ENCODE data around the gene SLC16A13. TPM values are rescaled to one million over a fixed set of nuclear protein-coding genes. Genes with fewer than 3 reads are reported as not detected.
"Not testable (repeated sequence)": the region's sequence is repeated elsewhere in the genome, so short reads cannot be mapped to it uniquely, and the experiment has no call there.

SLC16A13 gene
- total and polyA plus RNA-seq, 2 donors (not counting 1 experiment from before 2014, with no cell fraction given), result 7.4 to 21.9 TPM

- intact Hi-C loops (cut with micrococcal nuclease), result loop anchor here (2.0 to 10.0 kb wide), 4 partner anchors 135 to 640 kb away; partner anchors contain the start of genes MPDU1, TP53 and WRAP53
Observed at GRCh38 chr17:7047566-7047965, 11.8 kb downstream of the SLC16A13 start.

GRCh38 chr17:7048968-7049367 lies 13.2 kb downstream of the SLC16A13 start:
- no peak for DNase-seq
- no peak overlapping the region for H3K27ac ChIP-seq (ENCODE audit: low read length in 2 of 2)
- Mint-ChIP-seq H3K27me3 (peaks cover 3% of the 10 kb centered on the region), H3K27ac (peak overlapping the region; percentile 0), H3K9me3 (ENCODE audit: insufficient read depth) (no peaks in the 10 kb centered on the region), H3K4me3 (peak overlapping the region; percentile 17), H3K4me1 (peaks cover 20% of the 10 kb centered on the region)
- no peak overlapping the region for H3K4me2 ChIP-seq (replicated peaks; ENCODE audit: low read depth, low read length, poor library complexity, severe bottlenecking)
- H2AFZ ChIP-seq (ENCODE audit: insufficient read depth, low read depth, low read length, poor library complexity, severe bottlenecking), result no peak overlapping the region
- H3K36me3 ChIP-seq (replicated peaks in 1 of 2; ENCODE audit: control extremely low read depth in 1 of 2, control insufficient read depth in 1 of 2, extremely low read depth in 1 of 2, insufficient read depth in 2 of 2, low read length in 1 of 2), result no peaks in the 10 kb centered on the region
- no peaks in the 10 kb centered on the region for H4K20me1 ChIP-seq (ENCODE audit: control insufficient read depth, insufficient read depth, low read length, poor library complexity, severe bottlenecking)
- no peak overlapping the region for H3K9ac ChIP-seq (ENCODE audit: low read length)
- H3K79me2 ChIP-seq (ENCODE audit: control insufficient read depth, insufficient read depth, low read length), result no peaks in the 10 kb centered on the region
- TF ChIP-seq, protein P1, sequence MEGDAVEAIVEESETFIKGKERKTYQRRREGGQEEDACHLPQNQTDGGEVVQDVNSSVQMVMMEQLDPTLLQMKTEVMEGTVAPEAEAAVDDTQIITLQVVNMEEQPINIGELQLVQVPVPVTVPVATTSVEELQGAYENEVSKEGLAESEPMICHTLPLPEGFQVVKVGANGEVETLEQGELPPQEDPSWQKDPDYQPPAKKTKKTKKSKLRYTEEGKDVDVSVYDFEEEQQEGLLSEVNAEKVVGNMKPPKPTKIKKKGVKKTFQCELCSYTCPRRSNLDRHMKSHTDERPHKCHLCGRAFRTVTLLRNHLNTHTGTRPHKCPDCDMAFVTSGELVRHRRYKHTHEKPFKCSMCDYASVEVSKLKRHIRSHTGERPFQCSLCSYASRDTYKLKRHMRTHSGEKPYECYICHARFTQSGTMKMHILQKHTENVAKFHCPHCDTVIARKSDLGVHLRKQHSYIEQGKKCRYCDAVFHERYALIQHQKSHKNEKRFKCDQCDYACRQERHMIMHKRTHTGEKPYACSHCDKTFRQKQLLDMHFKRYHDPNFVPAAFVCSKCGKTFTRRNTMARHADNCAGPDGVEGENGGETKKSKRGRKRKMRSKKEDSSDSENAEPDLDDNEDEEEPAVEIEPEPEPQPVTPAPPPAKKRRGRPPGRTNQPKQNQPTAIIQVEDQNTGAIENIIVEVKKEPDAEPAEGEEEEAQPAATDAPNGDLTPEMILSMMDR (IDR thresholded peaks at IDR 0.05), result no peak
- TF ChIP-seq EZH2 (IDR thresholded peaks at IDR 0.05; ENCODE audit: borderline replicate concordance, insufficient read depth, low read depth, low read length, poor library complexity, severe bottlenecking), result no peak
- WGBS (ENCODE audit: insufficient coverage), result 100% methylated on average over 1 of the region's 6 CpGs
- no peaks in the 10 kb centered on the region for H3K27me3 ChIP-seq (replicated peaks in 1 of 4; ENCODE audit: control extremely low read depth in 1 of 4, control insufficient read depth in 3 of 4, insufficient read depth in 4 of 4, low read length in 3 of 4)
- ChIA-PET POLR2A (no interaction called here), CTCF (interaction anchor here (0.6 to 14.5 kb wide), 5 partner anchors 27 to 135 kb away, joined by 3 to 584 read pairs (median 20); partner anchors contain the start of gene BCL6B)
- intact Hi-C loops (cut with micrococcal nuclease), result loop anchor here (5.0 to 10.0 kb wide), 2 partner anchors 536 to 638 kb away; partner anchors contain the start of genes MPDU1, TP53 and WRAP53
- peaks cover 14 to 28% of the 10 kb centered on the region in 2 donors for H3K4me1 ChIP-seq (ENCODE audit: control insufficient read depth in 2 of 2, insufficient read depth in 2 of 2, low read length in 2 of 2)
- H3K9me3 ChIP-seq (ENCODE audit: control extremely low read depth in 1 of 3, control insufficient read depth in 2 of 3, insufficient read depth in 1 of 3, low read length in 2 of 3), result no peaks in the 10 kb centered on the region
- no peak for ATAC-seq (ENCODE audit: low read depth)
- H3K4me3 ChIP-seq (ENCODE audit: control extremely low read depth in 1 of 5, extremely low read depth in 1 of 5, insufficient read depth in 1 of 5, low read depth in 2 of 5, low read length in 4 of 5), result no peak overlapping the region

More at GRCh38 chr17:7047566-7047965, 11.8 kb downstream of the SLC16A13 start:
- Histone ChIP-seq H3K4me1 (ENCODE audit: control insufficient read depth in 2 of 2, insufficient read depth in 2 of 2, low read length in 2 of 2) (peaks cover 28 to 42% of the 10 kb centered on the region in 2 donors), H2AFZ (ENCODE audit: insufficient read depth, low read depth, low read length, poor library complexity, severe bottlenecking) (no peak overlapping the region), H3K27me3 (replicated peaks in 1 of 4; ENCODE audit: control extremely low read depth in 1 of 4, control insufficient read depth in 3 of 4, insufficient read depth in 4 of 4, low read length in 3 of 4) (peaks cover 0 to 4% (median 0%) of the 10 kb centered on the region in 4 experiments), H3K36me3 (replicated peaks in 1 of 2; ENCODE audit: control extremely low read depth in 1 of 2, control insufficient read depth in 1 of 2, extremely low read depth in 1 of 2, insufficient read depth in 2 of 2, low read length in 1 of 2) (no peaks in the 10 kb centered on the region), H3K79me2 (ENCODE audit: control insufficient read depth, insufficient read depth, low read length) (no peaks in the 10 kb centered on the region), H3K27ac (ENCODE audit: low read length in 2 of 2) (peak overlapping the region in 1 of 2 donors; percentile 61), H3K9ac (ENCODE audit: low read length) (no peak overlapping the region), H4K20me1 (ENCODE audit: control insufficient read depth, insufficient read depth, low read length, poor library complexity, severe bottlenecking) (no peaks in the 10 kb centered on the region), H3K4me2 (replicated peaks; ENCODE audit: low read depth, low read length, poor library complexity, severe bottlenecking) (no peak overlapping the region), H3K9me3 (ENCODE audit: control extremely low read depth in 1 of 3, control insufficient read depth in 2 of 3, insufficient read depth in 1 of 3, low read length in 2 of 3) (peaks cover 0 to 8% (median 0%) of the 10 kb centered on the region in 3 donors), H3K4me3 (ENCODE audit: control extremely low read depth in 1 of 5, extremely low read depth in 1 of 5, insufficient read depth in 1 of 5, low read depth in 2 of 5, low read length in 4 of 5) (no peak overlapping the region)
- POLR2A ChIA-PET, result interaction anchor here (0.9 to 1.0 kb wide), 2 partner anchors 12 to 282 kb away, joined by 3 read pairs; partner anchors contain the start of gene SLC16A13
- Mint-ChIP-seq H3K9me3 (ENCODE audit: insufficient read depth) (no peaks in the 10 kb centered on the region), H3K27me3 (peaks cover 3% of the 10 kb centered on the region), H3K4me3 (peak overlapping the region; percentile 51), H3K4me1 (peaks cover 28% of the 10 kb centered on the region), H3K27ac (no peak overlapping the region)
- CTCF ChIA-PET, result interaction anchor here (0.9 to 14.5 kb wide), 7 partner anchors 26 to 249 kb away, joined by 3 to 584 read pairs (median 3); partner anchors contain the start of gene BCL6B
- TF ChIP-seq, protein P1 (IDR thresholded peaks at IDR 0.05), result no peak
- TF ChIP-seq EZH2 (IDR thresholded peaks at IDR 0.05; ENCODE audit: borderline replicate concordance, insufficient read depth, low read depth, low read length, poor library complexity, severe bottlenecking), result no peak
- no peak for ATAC-seq (ENCODE audit: low read depth)
- DNase-seq, result no peak
- 100% methylated on average over 2 of the region's 6 CpGs for WGBS (ENCODE audit: insufficient coverage)

DNA sequence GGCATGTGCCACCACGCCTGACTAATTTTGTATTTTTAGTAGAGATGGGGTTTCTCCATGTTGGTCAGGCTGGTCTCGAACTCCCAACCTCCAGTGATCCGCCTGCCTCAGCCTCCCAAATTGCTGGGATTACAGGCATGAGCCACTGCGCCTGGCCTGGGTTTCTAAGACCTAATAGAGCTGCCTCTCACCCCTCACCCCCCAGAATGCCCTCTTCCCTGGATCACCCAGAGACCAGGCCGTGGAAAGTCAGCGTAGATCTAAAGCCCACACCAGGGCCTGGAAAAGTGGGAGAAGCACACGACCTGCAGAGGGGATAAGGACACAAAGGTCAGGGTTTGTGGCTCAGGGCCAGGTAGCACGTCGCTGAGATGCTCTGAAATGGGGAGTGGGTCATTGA lies 14.8 kb downstream of the SLC16A13 start:
- H3K4me2 ChIP-seq (replicated peaks; ENCODE audit: low read depth, low read length, poor library complexity, severe bottlenecking); H3K9me3 Mint-ChIP-seq (ENCODE audit: insufficient read depth); ATAC-seq (ENCODE audit: low read depth); H4K20me1 ChIP-seq (ENCODE audit: control insufficient read depth, insufficient read depth, low read length, poor library complexity, severe bottlenecking); H3K9me3 ChIP-seq (ENCODE audit: control extremely low read depth in 1 of 3, control insufficient read depth in 2 of 3, insufficient read depth in 1 of 3, low read length in 2 of 3); H3K4me3 ChIP-seq (ENCODE audit: control extremely low read depth in 1 of 5, extremely low read depth in 1 of 5, insufficient read depth in 1 of 5, low read depth in 2 of 5, low read length in 4 of 5); H3K27ac ChIP-seq (ENCODE audit: low read length in 2 of 2); H3K9ac ChIP-seq (ENCODE audit: low read length); H3K36me3 ChIP-seq (replicated peaks in 1 of 2; ENCODE audit: control extremely low read depth in 1 of 2, control insufficient read depth in 1 of 2, extremely low read depth in 1 of 2, insufficient read depth in 2 of 2, low read length in 1 of 2); DNase-seq; H3K79me2 ChIP-seq (ENCODE audit: control insufficient read depth, insufficient read depth, low read length); H3K4me3 Mint-ChIP-seq; H3K27me3 ChIP-seq (replicated peaks in 1 of 4; ENCODE audit: control extremely low read depth in 1 of 4, control insufficient read depth in 3 of 4, insufficient read depth in 4 of 4, low read length in 3 of 4); intact Hi-C loops (cut with micrococcal nuclease); H3K27me3 Mint-ChIP-seq; H2AFZ ChIP-seq (ENCODE audit: insufficient read depth, low read depth, low read length, poor library complexity, severe bottlenecking): not testable (repeated sequence)
- H3K4me1 ChIP-seq (ENCODE audit: control insufficient read depth in 2 of 2, insufficient read depth in 2 of 2, low read length in 2 of 2), result peaks cover 12 to 25% of the 10 kb centered on the region in 2 donors
- ChIA-PET POLR2A (interaction anchor here (0.8 kb wide), 1 partner anchor 10 kb away, joined by 10 read pairs; no protein-coding TSS in a partner anchor), CTCF (interaction anchor here (1.9 to 14.5 kb wide), 6 partner anchors 15 to 294 kb away, joined by 6 to 584 read pairs (median 17); partner anchors contain the start of gene SLC16A13)
- Mint-ChIP-seq H3K27ac (peak overlapping the region; percentile 24), H3K4me1 (peaks cover 16% of the 10 kb centered on the region)
- 91% methylated on average over 8 of the region's 9 CpGs for WGBS (ENCODE audit: insufficient coverage)

All from B cell (primary cell).